HFF-Myc (cell line): ENCODE data around the gene MAB21L3.

Experiments
- DNase-seq: peaks from one replicate; pipeline ENCODE4 v3.0.0-alpha.2; 2011; ENCODE audit warnings: low read depth; ENCODE audit errors: extremely low read depth
- H3K4me3 ChIP-seq: replicated peaks from 2 replicates; pipeline ENCODE4 v1.5.1; 2011; ENCODE audit warnings: low read depth, mild to moderate bottlenecking, control low read depth, low read length
- TF ChIP-seq, protein P1 (sequence below): IDR thresholded peaks from 2 replicates; pipeline ENCODE4 v1.5.1; 2012; ENCODE audit warnings: mild to moderate bottlenecking, low read depth, low read length, control low read depth; ENCODE audit errors: missing control alignments

MAB21L3 gene

GRCh38 chr1:116130356-116130755 lies 19.2 kb downstream of the MAB21L3 start:
- no peak for DNase-seq
- TF ChIP-seq, protein P1, sequence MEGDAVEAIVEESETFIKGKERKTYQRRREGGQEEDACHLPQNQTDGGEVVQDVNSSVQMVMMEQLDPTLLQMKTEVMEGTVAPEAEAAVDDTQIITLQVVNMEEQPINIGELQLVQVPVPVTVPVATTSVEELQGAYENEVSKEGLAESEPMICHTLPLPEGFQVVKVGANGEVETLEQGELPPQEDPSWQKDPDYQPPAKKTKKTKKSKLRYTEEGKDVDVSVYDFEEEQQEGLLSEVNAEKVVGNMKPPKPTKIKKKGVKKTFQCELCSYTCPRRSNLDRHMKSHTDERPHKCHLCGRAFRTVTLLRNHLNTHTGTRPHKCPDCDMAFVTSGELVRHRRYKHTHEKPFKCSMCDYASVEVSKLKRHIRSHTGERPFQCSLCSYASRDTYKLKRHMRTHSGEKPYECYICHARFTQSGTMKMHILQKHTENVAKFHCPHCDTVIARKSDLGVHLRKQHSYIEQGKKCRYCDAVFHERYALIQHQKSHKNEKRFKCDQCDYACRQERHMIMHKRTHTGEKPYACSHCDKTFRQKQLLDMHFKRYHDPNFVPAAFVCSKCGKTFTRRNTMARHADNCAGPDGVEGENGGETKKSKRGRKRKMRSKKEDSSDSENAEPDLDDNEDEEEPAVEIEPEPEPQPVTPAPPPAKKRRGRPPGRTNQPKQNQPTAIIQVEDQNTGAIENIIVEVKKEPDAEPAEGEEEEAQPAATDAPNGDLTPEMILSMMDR = no peak
- no peak overlapping the region for H3K4me3 ChIP-seq

GRCh38 chr1:116131170-116131569 lies 20.0 kb downstream of the MAB21L3 start:
- H3K4me3 ChIP-seq = no peak overlapping the region
- TF ChIP-seq, protein P1 = no peak
- DNase-seq = no peak

GRCh38 chr1:116131866-116132605 lies 20.8 kb downstream of the MAB21L3 start:
- TF ChIP-seq, protein P1 = no peak
- H3K4me3 ChIP-seq = no peak overlapping the region
- DNase-seq = no peak

DNA sequence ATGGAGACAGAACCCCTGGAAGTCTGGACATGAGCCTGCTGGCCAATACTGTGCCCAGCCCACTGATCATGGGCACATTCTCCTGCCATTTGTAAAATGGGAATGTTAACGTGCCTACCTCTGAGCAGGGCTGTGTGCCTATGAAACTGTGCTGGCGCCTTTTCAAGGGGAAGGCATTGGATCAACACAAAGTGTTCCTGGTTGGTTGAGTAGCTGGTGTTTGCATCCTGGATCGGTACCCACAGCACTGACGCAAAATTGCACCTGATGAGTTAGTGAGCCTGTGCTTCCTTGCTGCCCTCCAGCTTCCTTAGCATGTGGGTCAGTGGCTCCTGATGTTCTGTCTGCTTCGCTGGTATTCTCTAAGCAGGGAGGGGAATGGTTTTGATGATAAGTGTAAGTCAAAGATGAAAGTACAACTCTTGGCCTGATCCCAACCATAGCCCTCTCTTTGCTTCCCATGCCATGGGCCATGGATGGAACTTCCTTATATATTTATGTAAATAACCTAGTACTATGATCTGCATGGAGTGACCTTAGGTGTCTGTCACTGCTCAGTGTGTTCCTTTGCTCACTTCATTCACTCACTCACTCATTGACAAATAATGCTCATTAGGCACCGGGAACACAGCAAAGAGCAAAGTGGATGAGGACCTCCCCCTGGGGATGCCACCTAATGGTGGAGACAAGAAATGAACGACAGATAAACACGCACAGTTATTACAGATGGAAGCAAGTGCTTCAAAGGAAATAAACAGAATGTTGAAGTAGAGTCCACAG lies 22.7 kb downstream of the MAB21L3 start:
- TF ChIP-seq, protein P1 = no peak
- H3K4me3 ChIP-seq = no peak overlapping the region
- DNase-seq = no peak

DNA sequence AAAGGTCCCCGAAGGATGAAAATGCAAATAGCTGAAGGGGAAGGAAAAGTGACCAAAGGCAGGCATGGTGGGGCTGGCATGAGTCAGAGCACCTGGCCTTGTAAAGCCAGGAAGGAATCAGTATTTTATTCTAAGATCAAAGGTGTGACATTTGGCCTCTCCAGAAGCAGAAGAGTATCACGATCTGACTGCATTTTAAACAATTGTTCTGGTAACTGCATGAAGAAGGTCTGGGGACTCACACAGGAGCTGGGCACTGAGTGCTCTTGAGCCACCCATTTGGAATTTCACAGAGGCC lies 23.2 kb downstream of the MAB21L3 start:
- H3K4me3 ChIP-seq = no peak overlapping the region
- TF ChIP-seq, protein P1 = no peak
- no peak for DNase-seq

- TF ChIP-seq, protein P1 = no peak
- DNase-seq = no peak
- H3K4me3 ChIP-seq = no peak overlapping the region
Measured at GRCh38 chr1:116138277-116138792, 27.1 kb downstream of the MAB21L3 start.
